Fibroblast of villous mesenchyme (primary cell): ENCODE data around the gene CCDC192. TPM values are rescaled to one million over a fixed set of nuclear protein-coding genes. Genes with fewer than 3 reads are reported as not detected.

Experiments used
- DNase-seq: peaks from one replicate; pipeline ENCODE4 v3.0.0-alpha.2; 2010; ENCODE audit warnings: low read depth
- H3K4me3 ChIP-seq: 2 replicates; pipeline ENCODE4 v1.5.1; 2011; ENCODE audit warnings: low read depth, mild to moderate bottlenecking, low read length
- CTCF ChIP-seq: IDR thresholded peaks from 2 replicates; pipeline ENCODE4 v1.5.1; 2012; ENCODE audit warnings: low read depth, mild to moderate bottlenecking, low read length; ENCODE audit not compliant: insufficient read depth
- total RNA-seq: library from RNA; depleted of rRNA; stranded (reverse); fragments of >200 nt; gene quantifications from 2 replicates; pipeline ENCODE4 v1.2.3, GENCODE V29; 2012

CCDC192 gene
- total RNA-seq, 1 donor = not detected

DNA sequence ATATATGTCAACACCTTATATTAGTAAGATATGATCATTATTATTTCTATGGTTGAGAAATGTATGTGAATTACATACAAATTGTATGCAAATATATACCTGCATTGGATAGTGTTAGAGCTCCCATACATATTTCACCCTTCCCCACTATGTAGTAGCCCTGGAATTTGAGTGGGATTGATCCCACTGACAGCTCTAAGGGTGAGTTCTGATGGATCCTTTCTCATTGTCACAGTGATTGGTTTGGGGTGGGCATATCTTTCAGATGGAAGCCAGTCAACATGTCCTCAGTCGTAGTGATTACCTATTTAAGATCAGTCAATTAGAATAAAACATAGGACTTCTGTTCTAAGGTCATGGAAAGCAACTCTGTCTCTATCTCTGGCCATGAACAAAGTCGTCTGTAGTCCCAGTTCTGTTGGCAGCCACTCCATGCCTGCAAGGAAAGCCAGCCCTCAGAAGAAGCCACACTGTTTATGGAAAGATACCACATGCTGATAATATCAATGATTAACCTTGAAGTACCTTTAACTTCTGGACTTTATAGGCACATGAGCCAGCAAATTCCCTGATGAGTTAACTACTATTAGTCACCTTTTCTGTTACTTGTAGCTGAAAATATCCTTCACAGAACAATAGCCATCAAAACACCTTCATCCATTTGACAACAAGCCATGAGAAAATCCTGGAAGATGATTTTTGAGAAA, 5.1 kb upstream of the CCDC192 start:
- TF ChIP-seq CTCF = no peak
- peak; percentile 68 for DNase-seq
- H3K4me3 ChIP-seq = no peak overlapping the region

GRCh38 chr5:127699416-127699815, 3.8 kb upstream of the CCDC192 start:
- no peak overlapping the region for H3K4me3 ChIP-seq
- TF ChIP-seq CTCF = no peak
- peak; percentile 54 for DNase-seq

- DNase-seq = peak; percentile 55
- no peak for TF ChIP-seq CTCF
- no peak overlapping the region for H3K4me3 ChIP-seq
Measured at GRCh38 chr5:127700237-127700766, 2.9 kb upstream of the CCDC192 start.

DNA sequence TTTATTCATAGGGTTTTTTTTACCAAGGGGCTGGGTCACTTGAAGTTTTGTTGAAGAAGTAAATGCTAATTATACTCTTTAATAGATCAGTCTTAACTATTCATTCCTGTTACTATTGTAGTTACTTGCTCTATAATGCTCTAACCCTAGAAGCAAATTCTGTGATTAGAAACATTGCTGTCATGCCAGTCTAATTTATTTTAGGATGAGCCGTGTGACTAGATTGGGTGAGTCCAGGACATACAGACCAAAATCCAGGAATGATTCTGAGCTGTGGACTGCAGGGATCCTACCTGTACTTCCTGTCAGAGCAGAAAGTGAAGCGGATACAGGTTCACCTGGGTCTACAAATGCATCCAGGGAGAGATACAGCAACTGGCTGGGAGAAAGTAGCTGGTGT, 757 bp upstream of the CCDC192 start:
- TF ChIP-seq CTCF = no peak
- no peak overlapping the region for H3K4me3 ChIP-seq
- no peak for DNase-seq

DNA sequence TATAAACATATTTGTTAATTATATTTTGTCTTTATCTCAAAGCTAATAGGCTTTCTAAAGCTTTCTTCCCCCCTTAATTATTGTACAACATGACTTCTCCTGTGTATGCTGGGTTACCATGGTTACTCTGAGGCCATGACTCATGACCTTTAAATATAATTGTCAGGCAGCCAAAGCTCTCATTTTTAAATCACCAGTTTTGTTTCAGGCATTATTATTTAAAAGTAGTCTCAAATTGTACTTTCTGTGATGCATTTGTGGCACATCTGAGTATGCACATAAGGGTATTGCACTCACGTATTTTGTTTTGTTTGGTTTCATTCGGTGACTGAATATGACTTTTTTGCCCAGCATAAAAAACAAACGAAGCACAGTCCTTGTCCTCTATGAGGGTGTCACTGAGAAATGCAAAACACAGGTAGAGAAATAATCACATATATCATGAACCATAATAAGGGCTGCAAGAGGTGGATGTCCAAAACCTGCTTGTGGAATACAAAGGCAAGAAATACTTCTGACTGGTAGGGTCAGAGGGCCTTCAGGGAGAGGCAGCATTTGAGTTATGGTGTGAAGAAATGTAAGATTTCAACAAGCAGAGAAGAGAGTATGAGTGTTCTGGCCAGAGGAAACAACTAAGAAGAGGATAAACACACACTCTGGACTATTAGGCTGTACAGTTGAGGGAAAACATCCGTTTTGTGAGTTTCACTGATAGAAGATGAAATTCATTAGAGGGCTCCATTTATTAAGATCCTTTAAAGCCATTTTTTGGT, 2.1 kb downstream of the CCDC192 start:
- no peak overlapping the region for H3K4me3 ChIP-seq
- DNase-seq = peak; percentile 75
- no peak for TF ChIP-seq CTCF

GRCh38 chr5:127706691-127707090, 3.5 kb downstream of the CCDC192 start:
- TF ChIP-seq CTCF = no peak
- H3K4me3 ChIP-seq = no peak overlapping the region
- DNase-seq = peak; percentile 23
